Mucosa of descending colon (tissue), 3 donors: ENCODE measurements around the gene MT2A. TPM values are rescaled to one million over a fixed set of nuclear protein-coding genes. Genes with fewer than 3 reads are reported as not detected.

ENCODE experiments used
- ATAC-seq: fragments of 200-7000 bp; cut with Tn5 transposase; one replicate; pipeline ENCODE4 v1.9.1; 2020; ENCODE audit warnings: mild to moderate bottlenecking, moderate library complexity
- DNase-seq, 3 donors: peaks; one replicate each; pipeline ENCODE4 v3.0.0-alpha.2; 2020
- H3K36me3 ChIP-seq: fragments of 200-600 bp; one replicate; pipeline ENCODE4 v1.8.0; 2021; ENCODE audit warnings: low read depth, mild to moderate bottlenecking
- H3K4me1 ChIP-seq: fragments of 200-600 bp; one replicate; pipeline ENCODE4 v1.8.0; 2021; ENCODE audit warnings: low read depth, mild to moderate bottlenecking
- H3K4me3 ChIP-seq: fragments of 200-600 bp; one replicate; pipeline ENCODE4 v1.8.0; 2021; ENCODE audit warnings: mild to moderate bottlenecking
- H3K9me3 ChIP-seq: fragments of 200-600 bp; one replicate; pipeline ENCODE4 v1.8.0; 2021; ENCODE audit warnings: mild to moderate bottlenecking
- CTCF ChIP-seq: fragments of 200-600 bp; IDR thresholded peaks from one replicate; pipeline ENCODE4 v1.8.0; 2022; ENCODE audit warnings: antibody characterized with exemption, mild to moderate bottlenecking
- intact Hi-C, 2 donors: fragments of 100-400 bp; cut with DNase I in 1 of 2; cut with micrococcal nuclease in 1 of 2; formaldehyde crosslinking; loops; one replicate each; pipeline versions ENCODE4 v1.11.0 to v1.11.1; 2022; cut with DNase I, micrococcal nuclease
- total RNA-seq, 3 donors: library from RNA; stranded (reverse); fragmentation: NEBNext Ultra II Directional in 2 of 3; extraction: Animal tissue kit (Norgen Biotek cat#: 25700) in 2 of 3; gene quantifications; one replicate each; pipeline versions ENCODE4 v1.2.1 to v1.2.4, GENCODE V29; 2021 to 2023
- donor health status: DM: no; HTN: no; CAD: no; lungs with moderate emphysema.
- donor health status: DM: no; HTN: no; CAD: no.
- donor health status: DM: no; HTN: yes; CAD: no.

The MT2A gene
- total RNA-seq, 3 donors from 2014 or later, result 100.0 to 211 (median 206) TPM

- TF ChIP-seq CTCF, result no peak
- ATAC-seq, result peak; percentile 79
These were observed 41.4 kb downstream of the MT2A start for GRCh38 chr16:56649820-56650219.

GRCh38 chr16:56651586-56651985 lies 43.2 kb downstream of the MT2A start, which contains the start of gene MT1B:
TSS of gene MT1B (plus strand) at chr16:56651886. CDS start at chr16:56651954, 68 bp downstream.
- peaks cover 11% of the 10 kb centered on the region for H3K4me1 ChIP-seq
- no peaks in the 10 kb centered on the region for H3K36me3 ChIP-seq
- H3K4me3 ChIP-seq, result no peak within 1 kb of the TSS
- ATAC-seq, result no peak
- DNase-seq, result no peak
- intact Hi-C loops, result no loop called here
- no peak for TF ChIP-seq CTCF
- no peaks in the 10 kb centered on the region for H3K9me3 ChIP-seq

More at GRCh38 chr16:56649820-56650219, 41.4 kb downstream of the MT2A start:
- Histone ChIP-seq H3K4me3 (no peak overlapping the region), H3K4me1 (peaks cover 11% of the 10 kb centered on the region), H3K9me3 (no peaks in the 10 kb centered on the region), H3K36me3 (no peaks in the 10 kb centered on the region)
- intact Hi-C loops, result no loop called here
- no peak for DNase-seq

GRCh38 chr16:56652600-56652999 lies 44.2 kb downstream of the MT2A start:
- intact Hi-C loops, result no loop called here
- no peak for TF ChIP-seq CTCF
- no peak overlapping the region for H3K4me3 ChIP-seq
- peaks cover 11% of the 10 kb centered on the region for H3K4me1 ChIP-seq
- DNase-seq, result no peak
- H3K36me3 ChIP-seq, result no peaks in the 10 kb centered on the region
- no peaks in the 10 kb centered on the region for H3K9me3 ChIP-seq
- ATAC-seq, result no peak

- TF ChIP-seq CTCF, result no peak
- intact Hi-C loops, result no loop called here
- Histone ChIP-seq H3K4me1 (peaks cover 11% of the 10 kb centered on the region), H3K36me3 (no peaks in the 10 kb centered on the region), H3K4me3 (no peak overlapping the region), H3K9me3 (no peaks in the 10 kb centered on the region)
- ATAC-seq (no peak), DNase-seq (no peak)
These were observed 44.8 kb downstream of the MT2A start for GRCh38 chr16:56653218-56653617.

- Histone ChIP-seq H3K36me3 (no peaks in the 10 kb centered on the region), H3K9me3 (no peaks in the 10 kb centered on the region), H3K4me3 (peak within 1 kb of the TSS; percentile 36), H3K4me1 (peaks cover 15% of the 10 kb centered on the region)
- TF ChIP-seq CTCF, result no peak
- DNase-seq (peak; percentile 96 to 99 (median 97)), ATAC-seq (peak; percentile 97)
- intact Hi-C loops, result no loop called here
These were observed 49.4 kb downstream of the MT2A start, which contains the start of gene MT1F for GRCh38 chr16:56657555-56658326. TSS of gene MT1F (plus strand) at chr16:56657959. CDS start at chr16:56658059, 100 bp downstream.
